Uterus (tissue), 4 donors: ENCODE results near the gene CEACAM5. TPM values are rescaled to one million over a fixed set of nuclear protein-coding genes. Genes with fewer than 3 reads are reported as not detected.
A peak's percentile ranks its signal among the peaks of the same experiment; 100 is the strongest.
"Not testable (repeated sequence)": the region's sequence is repeated elsewhere in the genome, so short reads cannot be mapped to it uniquely, and the experiment has no call there.

ENCODE experiments used
- DNase-seq, 2 donors: peaks; one replicate each; pipeline ENCODE4 v3.0.0-alpha.2; 2019 to 2020
- H3K27ac ChIP-seq, 2 donors: fragments of 200-600 bp; sonication (generic); 1 replicate in 1 of 2; 2 replicates in 1 of 2; pipeline ENCODE4 v1.5.1; 2016 to 2018
- H3K27me3 ChIP-seq, 2 donors: fragments of 200-600 bp; sonication (generic); one replicate each; pipeline ENCODE4 v1.5.1; 2018 to 2019; ENCODE audit warnings: control low read depth in 1 of 2
- H3K36me3 ChIP-seq, 2 donors: fragments of 200-600 bp; sonication (generic); one replicate each; pipeline ENCODE4 v1.5.1; 2019; ENCODE audit warnings: control low read depth in 1 of 2
- H3K4me1 ChIP-seq, 2 donors: fragments of 200-600 bp; sonication (generic); one replicate each; pipeline ENCODE4 v1.5.1; 2018 to 2019; ENCODE audit warnings: control low read depth in 1 of 2
- H3K4me3 ChIP-seq, 2 donors: fragments of 200-600 bp; sonication (generic); 1 replicate in 1 of 2; 2 replicates in 1 of 2; pipeline ENCODE4 v1.5.1; 2018 to 2019; ENCODE audit warnings: mild to moderate bottlenecking in 1 of 2
- H3K9me3 ChIP-seq, 2 donors: fragments of 200-600 bp; sonication (generic); one replicate each; pipeline ENCODE4 v1.5.1; 2019; ENCODE audit warnings: control low read depth in 1 of 2
- CTCF ChIP-seq, 4 experiments: fragments of 200-600 bp in 2 of 4; fragments of 450-650 bp in 2 of 4; sonication (generic) in 2 of 4; IDR thresholded peaks; one replicate each; pipeline ENCODE4 v1.5.1; 2016 to 2019; ENCODE audit warnings: antibody characterized with exemption in 4 of 4, mild to moderate bottlenecking in 2 of 4, moderate library complexity in 1 of 4
- POLR2A ChIP-seq, 2 donors: fragments of 450-650 bp; IDR thresholded peaks; one replicate each; pipeline ENCODE4 v1.6.1; 2016; ENCODE audit warnings: antibody characterized with exemption in 2 of 2, mild to moderate bottlenecking in 1 of 2, moderate library complexity in 1 of 2
- intact Hi-C: fragments of 100-400 bp; cut with DNase I; formaldehyde crosslinking; loops from one replicate; pipeline ENCODE4 v1.15.1; 2023; ENCODE audit warnings: low total_unique reads
- total RNA-seq, 4 donors: library from RNA; depleted of rRNA in 3 of 4; stranded (reverse); fragments of >200 nt in 3 of 4; gene quantifications; one replicate each; pipeline versions ENCODE4 v1.1.0 to v1.2.4, GENCODE V29; 2014 to 2023
- donor health status: DM: yes; HTN: yes; CAD: no.

Gene CEACAM5
- total RNA-seq, 4 donors from 2014 or later = 0.29 to 0.51 TPM; not detected in 2

- no peak overlapping the region for H3K4me3 ChIP-seq
- no peak for TF ChIP-seq CTCF (IDR thresholded peaks at IDR 0.05)
- TF ChIP-seq POLR2A (IDR thresholded peaks at IDR 0.05) = no peak
- no peaks in the 10 kb centered on the region for H3K36me3 ChIP-seq
- no peaks in the 10 kb centered on the region for H3K4me1 ChIP-seq
- intact Hi-C loops = no loop called here
- no peak overlapping the region for H3K27ac ChIP-seq
- H3K27me3 ChIP-seq = no peaks in the 10 kb centered on the region
- H3K9me3 ChIP-seq = no peaks in the 10 kb centered on the region
- no peak for DNase-seq
These were observed 2.8 kb upstream of the CEACAM5 start for GRCh38 chr19:41705393-41706174.

- H3K4me1 ChIP-seq = no peaks in the 10 kb centered on the region
- no peak overlapping the region for H3K4me3 ChIP-seq
- intact Hi-C loops = no loop called here
- TF ChIP-seq CTCF (IDR thresholded peaks at IDR 0.05) = peak in 1 of 4 experiments; percentile 13
- no peak for TF ChIP-seq POLR2A (IDR thresholded peaks at IDR 0.05)
- H3K9me3 ChIP-seq = no peaks in the 10 kb centered on the region
- H3K27ac ChIP-seq = no peak overlapping the region
- DNase-seq = peak in 1 of 2 donors; percentile 1
- H3K27me3 ChIP-seq = no peaks in the 10 kb centered on the region
- H3K36me3 ChIP-seq = no peaks in the 10 kb centered on the region
These were observed 1.5 kb upstream of the CEACAM5 start for GRCh38 chr19:41706741-41707501.

GRCh38 chr19:41707502-41707812 lies 969 bp upstream of the CEACAM5 start:
- Histone ChIP-seq H3K9me3 (no peaks in the 10 kb centered on the region), H3K4me3 (no peak overlapping the region), H3K4me1 (no peaks in the 10 kb centered on the region), H3K27me3 (no peaks in the 10 kb centered on the region), H3K27ac (no peak overlapping the region), H3K36me3 (no peaks in the 10 kb centered on the region)
- intact Hi-C loops = no loop called here
- no peak for TF ChIP-seq POLR2A (IDR thresholded peaks at IDR 0.05)
- TF ChIP-seq CTCF (IDR thresholded peaks at IDR 0.05) = no peak
- peak in 1 of 2 donors; percentile 7 for DNase-seq

- no peaks in the 10 kb centered on the region for H3K27me3 ChIP-seq
- no peak overlapping the region for H3K4me3 ChIP-seq
- no peaks in the 10 kb centered on the region for H3K9me3 ChIP-seq
- H3K4me1 ChIP-seq = no peaks in the 10 kb centered on the region
- no peak overlapping the region for H3K27ac ChIP-seq
- DNase-seq = no peak
- no peak for TF ChIP-seq POLR2A (IDR thresholded peaks at IDR 0.05)
- no peak for TF ChIP-seq CTCF (IDR thresholded peaks at IDR 0.05)
- H3K36me3 ChIP-seq = no peaks in the 10 kb centered on the region
- intact Hi-C loops = no loop called here
These were observed 505 bp upstream of the CEACAM5 start for GRCh38 chr19:41707871-41708371.

- H3K36me3 ChIP-seq = not testable (repeated sequence)
These were observed 1.1 kb downstream of the CEACAM5 start for GRCh38 chr19:41709516-41709915.

More at GRCh38 chr19:41709516-41709915, 1.1 kb downstream of the CEACAM5 start:
- DNase-seq, H3K27ac ChIP-seq, H3K27me3 ChIP-seq, H3K4me1 ChIP-seq, H3K4me3 ChIP-seq, intact Hi-C loops, H3K9me3 ChIP-seq: not testable (repeated sequence)
